GM18907 (cell line): ENCODE data around the gene VOPP1.
"Not testable (repeated sequence)": the region's sequence is repeated elsewhere in the genome, so short reads cannot be mapped to it uniquely, and the experiment has no call there.

Source experiments
- ATAC-seq: cut with Tn5 transposase; IDR thresholded peaks from one replicate; pipeline ENCODE4 v1.9.1; 2021; ENCODE audit warnings: mild to moderate bottlenecking, moderate library complexity; ENCODE audit not compliant: unreplicated experiment

VOPP1 gene

GRCh38 chr7:55514546-55515265 lies 57.6 kb downstream of the VOPP1 start:
- ATAC-seq: no peak

- no peak for ATAC-seq
Observed at GRCh38 chr7:55513868-55514267, 58.4 kb downstream of the VOPP1 start.

GRCh38 chr7:55512635-55513191 lies 59.6 kb downstream of the VOPP1 start:
- ATAC-seq: no peak

GRCh38 chr7:55510621-55511020 lies 61.7 kb downstream of the VOPP1 start:
- peak; percentile 42 for ATAC-seq

- ATAC-seq: not testable (repeated sequence)
Observed at GRCh38 chr7:55510206-55510605, 62.1 kb downstream of the VOPP1 start.

- peak; percentile 17 for ATAC-seq
Observed at GRCh38 chr7:55509322-55509721, 63.0 kb downstream of the VOPP1 start.

- ATAC-seq: peak; percentile 60
Observed at GRCh38 chr7:55508221-55509011, 63.9 kb downstream of the VOPP1 start.

- no peak for ATAC-seq
Observed at GRCh38 chr7:55507743-55508142, 64.6 kb downstream of the VOPP1 start.

GRCh38 chr7:55504967-55505658 lies 67.2 kb downstream of the VOPP1 start:
- ATAC-seq: no peak

GRCh38 chr7:55504093-55504859 lies 68.0 kb downstream of the VOPP1 start:
- ATAC-seq: no peak

GRCh38 chr7:55502858-55503440 lies 69.4 kb downstream of the VOPP1 start:
- no peak for ATAC-seq

GRCh38 chr7:55502124-55502857 lies 70.0 kb downstream of the VOPP1 start:
- no peak for ATAC-seq

GRCh38 chr7:55501611-55502010 lies 70.7 kb downstream of the VOPP1 start:
- no peak for ATAC-seq

GRCh38 chr7:55500117-55500756 lies 72.1 kb downstream of the VOPP1 start:
- ATAC-seq: no peak

- ATAC-seq: no peak
Observed at GRCh38 chr7:55499591-55499990, 72.7 kb downstream of the VOPP1 start.

GRCh38 chr7:55498770-55499169 lies 73.5 kb downstream of the VOPP1 start:
- no peak for ATAC-seq

GRCh38 chr7:55498142-55498541 lies 74.2 kb downstream of the VOPP1 start:
- no peak for ATAC-seq

- ATAC-seq: no peak
Observed at GRCh38 chr7:55497521-55497920, 74.8 kb downstream of the VOPP1 start.

- no peak for ATAC-seq
Observed at GRCh38 chr7:55496906-55497305, 75.4 kb downstream of the VOPP1 start.
